HUDEP-2 (cell line): Measurements from ENCODE around the gene DBNL.

Experiments used
- DNase-seq, 76 experiments: peaks; one replicate each; lab custom pipeline; 2025; ENCODE audit not compliant: unreplicated experiment in 76 of 76; lab: John Stamatoyannopoulos, UW

Gene DBNL

GRCh38 chr7:44095781-44096180, 51.3 kb downstream of the DBNL start:
- DNase-seq, result no peak

- no peak for DNase-seq
These were observed 51.9 kb downstream of the DBNL start for GRCh38 chr7:44096326-44096881.

GRCh38 chr7:44097064-44097932, 52.8 kb downstream of the DBNL start:
- peak in 9 of 76 experiments; percentile 7 to 43 (median 28) for DNase-seq

GRCh38 chr7:44098092-44099068, 53.9 kb downstream of the DBNL start:
- no peak for DNase-seq

- DNase-seq, result no peak
These were observed 55.2 kb downstream of the DBNL start for GRCh38 chr7:44099669-44100068.

- no peak for DNase-seq
These were observed 56.2 kb downstream of the DBNL start for GRCh38 chr7:44100458-44101302.

- DNase-seq, result no peak
These were observed 56.9 kb downstream of the DBNL start for GRCh38 chr7:44101303-44101965.

- DNase-seq, result no peak
These were observed 57.7 kb downstream of the DBNL start for GRCh38 chr7:44101966-44102845.

GRCh38 chr7:44102846-44103565, 58.5 kb downstream of the DBNL start:
- DNase-seq, result no peak

- DNase-seq, result no peak
These were observed 59.0 kb downstream of the DBNL start for GRCh38 chr7:44103566-44103922.

GRCh38 chr7:44103923-44104859, 59.7 kb downstream of the DBNL start, which contains the start of gene AEBP1:
Gene AEBP1, plus strand, starts transcription at chr7:44104345. Its CDS starts 321 bp downstream, at chr7:44104666.
- DNase-seq, result no peak

- DNase-seq, result no peak
These were observed 60.6 kb downstream of the DBNL start for GRCh38 chr7:44104860-44105771.

GRCh38 chr7:44105832-44106231, 61.3 kb downstream of the DBNL start:
- DNase-seq, result no peak

- DNase-seq, result no peak
These were observed 62.0 kb downstream of the DBNL start for GRCh38 chr7:44106311-44107065.
